Skeletal muscle tissue (tissue), 4 donors: ENCODE results near the gene ELMOD1. TPM values are rescaled to one million over a fixed set of nuclear protein-coding genes. Genes with fewer than 3 reads are reported as not detected.

ENCODE experiments used
- H3K27ac ChIP-seq: one replicate; pipeline ENCODE4 v1.7.0; 2013; ENCODE audit warnings: mild to moderate bottlenecking, low read depth, low read length, inconsistent platforms
- H3K27me3 ChIP-seq, 3 donors: one replicate each; pipeline ENCODE4 v1.7.0; 2013; ENCODE audit warnings: low read length in 3 of 3; ENCODE audit not compliant: control insufficient read depth in 3 of 3, insufficient read depth in 3 of 3
- H3K36me3 ChIP-seq, 3 donors: one replicate each; pipeline ENCODE4 v1.7.0; 2013; ENCODE audit warnings: low read length in 3 of 3; ENCODE audit not compliant: control insufficient read depth in 3 of 3, insufficient read depth in 3 of 3
- H3K4me1 ChIP-seq, 3 donors: one replicate each; pipeline ENCODE4 v1.7.0; 2013; ENCODE audit warnings: low read length in 3 of 3, mild to moderate bottlenecking in 3 of 3; ENCODE audit not compliant: control insufficient read depth in 3 of 3, insufficient read depth in 3 of 3
- H3K4me3 ChIP-seq, 3 donors: one replicate each; pipeline ENCODE4 v1.7.0; 2013; ENCODE audit warnings: low read length in 3 of 3
- H3K9ac ChIP-seq, 3 donors: one replicate each; pipeline ENCODE4 v1.7.0; 2013; ENCODE audit warnings: low read length in 3 of 3, mild to moderate bottlenecking in 3 of 3, moderate library complexity in 2 of 3, low read depth in 1 of 3
- H3K9me3 ChIP-seq, 3 donors: one replicate each; pipeline ENCODE4 v1.7.0; 2013; ENCODE audit warnings: low read length in 3 of 3; ENCODE audit not compliant: control insufficient read depth in 3 of 3
- total RNA-seq: library from RNA; depleted of rRNA; stranded (reverse); fragments of >200 nt; gene quantifications from one replicate; pipeline ENCODE4 v1.2.3, GENCODE V29; 2014
- donor health status: Osteomylitis.

ELMOD1 gene
- total RNA-seq, 1 donor from 2014 or later = 6.3 TPM

DNA sequence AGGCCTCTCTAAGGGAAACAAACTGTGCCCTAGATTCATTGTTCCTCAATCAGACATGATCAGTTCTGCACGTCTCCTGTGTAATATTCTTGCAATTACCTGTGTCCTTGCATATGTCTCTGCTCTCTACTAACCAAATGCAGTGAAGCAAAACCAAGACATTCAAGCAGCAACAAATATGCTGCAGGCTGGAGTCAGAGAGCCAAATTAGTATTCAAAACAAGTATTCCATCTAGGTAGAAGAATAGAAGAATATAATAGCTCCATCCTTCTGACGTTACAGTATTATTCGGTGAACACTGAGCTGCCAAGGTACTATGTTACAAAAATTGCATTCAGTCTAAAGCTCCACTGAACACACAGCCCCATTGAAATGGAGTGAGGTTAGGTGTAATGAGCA lies 69.1 kb downstream of the ELMOD1 start:
- H3K4me1 ChIP-seq = no peaks in the 10 kb centered on the region
- H3K9ac ChIP-seq = no peak overlapping the region
- H3K27ac ChIP-seq = no peak overlapping the region
- H3K9me3 ChIP-seq = no peaks in the 10 kb centered on the region
- H3K36me3 ChIP-seq = no peaks in the 10 kb centered on the region
- H3K4me3 ChIP-seq = no peak overlapping the region
- H3K27me3 ChIP-seq = peaks cover 0 to 2% (median 0%) of the 10 kb centered on the region in 3 donors

DNA sequence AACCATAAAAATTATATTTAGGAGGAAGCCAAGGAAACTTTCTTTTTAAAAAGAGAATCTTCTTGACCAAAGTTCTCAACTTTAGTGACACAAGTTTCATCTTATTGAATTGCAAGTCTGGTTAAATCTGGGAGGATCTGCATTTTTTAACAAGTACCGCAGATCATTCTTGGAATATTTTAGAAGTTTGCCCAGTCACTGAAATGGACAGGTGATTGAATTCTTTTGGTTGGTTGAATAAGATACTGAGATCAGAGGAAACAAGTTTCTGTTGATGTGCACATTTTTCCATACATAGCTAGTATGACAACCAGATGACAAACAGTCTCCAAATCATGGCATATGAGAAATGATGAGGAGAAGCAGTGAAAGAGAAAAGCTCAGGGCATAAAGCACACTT lies 70.7 kb downstream of the ELMOD1 start:
- Histone ChIP-seq H3K27ac (no peak overlapping the region), H3K9ac (no peak overlapping the region), H3K4me1 (no peaks in the 10 kb centered on the region), H3K36me3 (no peaks in the 10 kb centered on the region), H3K9me3 (no peaks in the 10 kb centered on the region), H3K4me3 (no peak overlapping the region), H3K27me3 (peaks cover 0 to 2% (median 0%) of the 10 kb centered on the region in 3 donors)

GRCh38 chr11:107665018-107665417 lies 74.1 kb downstream of the ELMOD1 start:
- Histone ChIP-seq H3K36me3 (no peaks in the 10 kb centered on the region), H3K27me3 (peaks cover 0 to 7% (median under 1%) of the 10 kb centered on the region in 3 donors), H3K9me3 (no peaks in the 10 kb centered on the region), H3K9ac (no peak overlapping the region), H3K4me1 (no peaks in the 10 kb centered on the region), H3K27ac (no peak overlapping the region), H3K4me3 (no peak overlapping the region)

DNA sequence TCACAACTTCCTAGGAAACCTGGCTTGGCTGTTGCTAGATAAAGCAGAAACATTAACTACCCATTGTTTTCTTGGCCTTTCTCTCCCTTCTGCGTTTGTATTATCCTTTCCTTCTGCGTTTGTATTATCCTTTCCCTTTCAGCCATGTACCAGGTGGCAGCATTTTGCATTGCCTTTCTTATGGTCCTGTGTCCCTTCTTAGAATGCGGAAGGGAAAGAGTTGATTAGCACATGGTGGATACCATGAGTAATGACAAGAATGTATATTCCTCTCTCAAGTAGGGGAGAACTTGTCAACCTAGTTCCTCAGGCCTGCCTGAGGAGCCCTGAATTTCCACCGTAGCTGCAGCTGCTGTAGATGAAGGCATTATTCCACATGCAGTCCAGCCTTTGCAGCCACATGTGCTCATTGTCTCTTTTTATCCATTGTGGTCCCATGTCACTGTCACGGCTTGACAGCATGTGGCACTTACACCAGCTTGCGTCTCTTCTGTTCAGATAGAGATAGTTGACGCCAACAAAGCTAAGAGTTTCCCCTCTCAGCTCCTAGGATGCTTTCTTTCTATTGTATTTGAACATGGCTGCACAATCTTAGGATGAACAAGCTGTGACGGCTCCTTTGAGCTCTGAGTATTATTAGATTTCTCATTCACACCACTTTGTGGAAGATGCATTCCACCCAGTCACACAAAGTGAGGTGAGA lies 76.1 kb downstream of the ELMOD1 start:
- Histone ChIP-seq H3K36me3 (no peaks in the 10 kb centered on the region), H3K27ac (no peak overlapping the region), H3K9me3 (no peaks in the 10 kb centered on the region), H3K9ac (no peak overlapping the region), H3K4me1 (no peaks in the 10 kb centered on the region), H3K27me3 (peaks cover 0 to 7% (median 2%) of the 10 kb centered on the region in 3 donors), H3K4me3 (no peak overlapping the region)

DNA sequence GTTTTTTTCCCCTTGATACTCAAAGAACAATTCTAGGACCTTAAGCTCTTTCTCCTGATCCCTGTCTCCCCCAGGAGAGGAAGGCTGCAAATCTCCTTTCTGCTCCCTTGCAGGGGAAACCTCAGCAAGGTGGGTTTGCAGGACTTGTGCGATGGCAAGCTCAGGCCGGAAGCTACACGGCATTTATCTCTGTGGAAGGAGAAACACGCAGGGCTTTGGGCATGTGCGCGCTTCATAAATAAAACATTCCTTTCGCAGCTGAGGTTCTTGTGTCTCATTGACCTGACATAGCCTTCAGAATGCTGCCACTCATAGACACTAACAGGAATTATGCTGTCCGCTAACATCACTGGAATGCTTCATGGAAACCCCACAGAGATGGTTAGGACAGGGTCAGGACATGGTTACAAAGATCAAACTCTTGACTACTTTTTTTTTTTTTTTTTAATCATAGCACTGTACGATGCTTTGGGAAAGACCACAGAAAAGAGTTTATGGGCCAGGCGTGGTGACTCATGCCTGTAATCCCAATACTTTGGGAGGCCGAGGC lies 78.3 kb downstream of the ELMOD1 start:
- Histone ChIP-seq H3K27ac (no peak overlapping the region), H3K9me3 (no peaks in the 10 kb centered on the region)

GRCh38 chr11:107669893-107670601 lies 79.1 kb downstream of the ELMOD1 start:
- H3K9ac ChIP-seq = no peak overlapping the region
- no peak overlapping the region for H3K27ac ChIP-seq
- no peaks in the 10 kb centered on the region for H3K9me3 ChIP-seq
- no peaks in the 10 kb centered on the region for H3K4me1 ChIP-seq
- peaks cover 0 to 5% (median 2%) of the 10 kb centered on the region in 3 donors for H3K27me3 ChIP-seq
- no peaks in the 10 kb centered on the region for H3K36me3 ChIP-seq
- H3K4me3 ChIP-seq = no peak overlapping the region

More for the DNA sequence above, 78.3 kb downstream of the ELMOD1 start:
- no peak overlapping the region for H3K4me3 ChIP-seq
- H3K36me3 ChIP-seq = no peaks in the 10 kb centered on the region
- no peaks in the 10 kb centered on the region for H3K4me1 ChIP-seq
- H3K27me3 ChIP-seq = peaks cover 0 to 5% (median 2%) of the 10 kb centered on the region in 3 donors
- H3K9ac ChIP-seq = no peak overlapping the region

DNA sequence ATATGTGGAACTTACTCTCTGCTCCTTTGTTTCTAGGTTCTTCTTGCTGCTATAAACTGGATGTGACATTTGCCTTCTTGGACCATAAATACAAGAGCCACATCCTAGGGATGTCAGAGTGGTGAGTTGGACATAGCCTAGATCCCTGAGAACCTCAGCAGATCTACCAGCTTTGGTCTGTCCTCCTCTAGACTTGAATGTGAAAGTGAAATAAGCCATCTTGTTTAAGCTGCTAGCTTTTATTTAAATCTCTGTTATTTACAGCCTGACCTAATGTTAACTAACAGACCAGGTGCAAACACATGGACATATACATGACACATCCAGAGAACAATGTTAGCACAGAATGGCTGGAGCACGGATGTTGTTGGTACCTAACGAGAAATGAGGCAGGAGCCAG lies 85.0 kb downstream of the ELMOD1 start:
- Histone ChIP-seq H3K27ac (no peak overlapping the region), H3K36me3 (no peaks in the 10 kb centered on the region), H3K4me1 (no peaks in the 10 kb centered on the region), H3K9me3 (no peaks in the 10 kb centered on the region), H3K9ac (no peak overlapping the region), H3K27me3 (no peaks in the 10 kb centered on the region), H3K4me3 (no peak overlapping the region)

DNA sequence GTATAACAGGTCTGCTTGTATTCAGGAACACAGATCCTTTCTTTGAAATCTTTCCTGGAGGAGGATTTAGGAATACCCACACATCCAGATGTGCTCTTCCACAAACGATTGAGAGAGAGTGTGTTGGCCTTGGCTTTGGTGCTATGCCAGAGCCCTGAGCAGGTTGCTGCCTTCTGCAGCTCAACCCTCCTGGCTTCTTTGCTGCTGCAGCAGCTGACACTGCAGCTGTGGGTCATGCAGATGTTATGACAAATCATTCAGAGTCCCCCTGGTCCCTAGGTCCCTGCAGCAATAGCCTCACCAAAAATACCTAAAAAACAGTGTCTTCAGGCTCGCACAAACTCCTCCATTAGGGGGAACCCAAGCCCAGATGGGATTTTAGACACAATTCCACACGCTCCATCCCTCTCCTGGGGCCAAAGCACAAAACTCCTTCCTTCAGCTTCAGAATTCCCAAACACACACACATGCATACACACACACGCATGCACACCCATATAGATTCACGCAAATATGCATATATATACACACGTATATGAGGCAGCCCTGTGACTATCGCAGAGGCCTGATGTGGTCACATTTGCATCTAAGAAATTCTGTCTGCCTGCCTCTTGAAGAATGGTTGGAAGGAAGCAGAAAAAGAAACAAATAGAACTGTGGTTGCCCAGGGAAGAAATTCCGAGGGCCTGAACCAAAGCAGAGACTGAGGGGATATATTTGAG lies 85.5 kb downstream of the ELMOD1 start:
- no peaks in the 10 kb centered on the region for H3K9me3 ChIP-seq
- H3K27me3 ChIP-seq = no peaks in the 10 kb centered on the region

DNA sequence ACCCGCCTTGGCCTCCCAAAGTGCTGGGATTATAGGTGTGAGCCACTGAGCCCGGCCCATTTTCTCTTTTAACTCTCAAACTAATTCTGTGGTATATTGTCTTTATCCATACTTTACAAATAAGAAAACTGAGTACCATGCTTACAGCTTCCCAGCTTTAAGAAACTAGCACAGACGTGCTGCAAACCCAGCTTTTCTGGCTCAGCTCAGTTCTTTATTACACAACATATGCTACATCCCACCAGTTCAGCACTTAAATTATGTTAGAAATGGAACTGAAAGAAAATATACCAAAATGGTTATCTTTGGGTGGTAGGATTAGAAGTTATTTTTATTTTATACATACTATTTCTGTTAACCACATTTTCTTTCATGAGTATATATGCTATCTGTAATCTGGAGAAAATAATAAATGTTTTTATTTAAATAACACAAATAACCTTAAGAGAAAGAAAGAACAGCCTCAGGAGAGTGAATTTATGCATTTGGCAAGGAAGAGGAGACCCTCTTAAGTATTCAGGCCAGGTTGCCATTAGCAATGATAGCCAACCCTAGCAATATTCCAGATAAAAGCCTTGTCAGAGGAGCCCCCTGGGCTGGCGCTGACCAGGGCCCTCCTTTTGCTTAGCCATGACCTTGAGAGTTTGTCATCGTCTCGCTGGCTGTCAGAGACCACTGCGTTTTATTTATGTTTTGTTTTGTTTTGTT lies 87.1 kb downstream of the ELMOD1 start:
- Histone ChIP-seq H3K9ac (no peak overlapping the region), H3K4me3 (no peak overlapping the region), H3K36me3 (no peaks in the 10 kb centered on the region), H3K27ac (no peak overlapping the region), H3K4me1 (no peaks in the 10 kb centered on the region), H3K27me3 (no peaks in the 10 kb centered on the region), H3K9me3 (no peaks in the 10 kb centered on the region)

More for the DNA sequence above, 85.5 kb downstream of the ELMOD1 start:
- H3K36me3 ChIP-seq = no peaks in the 10 kb centered on the region
- H3K9ac ChIP-seq = no peak overlapping the region
- no peaks in the 10 kb centered on the region for H3K4me1 ChIP-seq
- no peak overlapping the region for H3K4me3 ChIP-seq
- no peak overlapping the region for H3K27ac ChIP-seq
